ENCODE measurements around the gene GPC4. TPM values are rescaled to one million over a fixed set of nuclear protein-coding genes. Genes with fewer than 3 reads are reported as not detected.

The GPC4 gene
- total RNA-seq, 1 experiment from 2014 or later = 2.7 TPM

Other genes with a start within 250 kb of the GPC4 start
- not detected in 2 replicates for gene TFDP3, start 197.1 kb downstream of the GPC4 start, total RNA-seq (2014; rRNA removed; shearing (Covaris generic))